OCI-LY7 (cell line): ENCODE data around the gene AURKAIP1. TPM values are rescaled to one million over a fixed set of nuclear protein-coding genes. Genes with fewer than 3 reads are reported as not detected.

Experiments
- BruUV-seq: library from RNA; stranded (reverse); fragments of 400-500 nt; replicated peaks from 2 replicates; lab custom pipeline; 2021; lab: Mats Ljungman, UMichigan
- CTCF ChIA-PET: fragments of 300-600 bp; sonication (Branson Sonifier 250); formaldehyde crosslinking; loops from one replicate; lab custom pipeline; 2022; ENCODE audit warnings: antibody characterized with exemption; ENCODE audit not compliant: unreplicated experiment; lab: Charles Lee
- POLR2A ChIA-PET: fragments of 300-600 bp; sonication (Branson Sonifier 250); formaldehyde crosslinking; loops from one replicate; lab custom pipeline; 2022; ENCODE audit warnings: antibody characterized with exemption; lab: Charles Lee
- DNase-seq: peaks from one replicate; pipeline ENCODE4 v3.0.0-alpha.2; 2015; ENCODE audit warnings: low spot score
- H2AFZ ChIP-seq: fragments of 200-600 bp; sonication (generic), shearing (Covaris generic); 2 replicates; pipeline ENCODE4 v1.6.1; 2014; ENCODE audit warnings: mild to moderate bottlenecking, antibody characterized with exemption, low read length, moderate library complexity
- H3K27ac ChIP-seq: fragments of 200-600 bp; sonication (generic); 2 replicates; pipeline ENCODE4 v1.5.1; 2014; ENCODE audit warnings: mixed run types, low read depth, mild to moderate bottlenecking, moderate library complexity, low read length, inconsistent platforms; ENCODE audit not compliant: poor library complexity, severe bottlenecking
- H3K36me3 ChIP-seq: fragments of 200-600 bp; sonication (generic); 2 replicates; pipeline ENCODE4 v1.6.1; 2014; ENCODE audit warnings: mild to moderate bottlenecking, antibody characterized with exemption, low read length, moderate library complexity, mixed read lengths; ENCODE audit not compliant: insufficient read depth
- H3K4me1 ChIP-seq: fragments of 200-600 bp; sonication (generic); 2 replicates; pipeline ENCODE4 v1.5.1; 2014; ENCODE audit warnings: mild to moderate bottlenecking, low read length; ENCODE audit not compliant: insufficient read depth, poor library complexity, severe bottlenecking
- H3K4me2 ChIP-seq: fragments of 200-600 bp; sonication (generic); 2 replicates; pipeline ENCODE4 v1.6.1; 2014; ENCODE audit warnings: mild to moderate bottlenecking, low read length
- H3K4me3 ChIP-seq: fragments of 200-600 bp; sonication (generic); 2 replicates; pipeline ENCODE4 v1.5.1; 2014; ENCODE audit warnings: mild to moderate bottlenecking, low read depth, low read length; ENCODE audit not compliant: poor library complexity, severe bottlenecking
- H3K79me2 ChIP-seq: fragments of 200-600 bp; sonication (generic); 2 replicates; pipeline ENCODE4 v1.6.1; 2016; ENCODE audit warnings: low read depth, mild to moderate bottlenecking, low read length, moderate library complexity, mixed read lengths; ENCODE audit not compliant: insufficient read depth
- H3K9me2 ChIP-seq: fragments of 200-600 bp; sonication (generic); 2 replicates; pipeline ENCODE4 v1.6.1; 2016; ENCODE audit warnings: mild to moderate bottlenecking, low read length, mixed read lengths; ENCODE audit not compliant: insufficient read depth
- H3K9me3 ChIP-seq: fragments of 200-600 bp; sonication (generic); 2 replicates; pipeline ENCODE4 v1.6.1; 2014; ENCODE audit warnings: mild to moderate bottlenecking, mixed run types, low read length, mixed read lengths
- H4K20me1 ChIP-seq: fragments of 200-600 bp; sonication (generic); 2 replicates; pipeline ENCODE4 v1.6.1; 2014; ENCODE audit warnings: mild to moderate bottlenecking, antibody characterized with exemption, low read length, moderate library complexity, mixed read lengths; ENCODE audit not compliant: insufficient read depth
- EZH2phosphoT487 ChIP-seq: fragments of 200-600 bp; sonication (generic); IDR thresholded peaks from 2 replicates; pipeline ENCODE4 v1.6.1; 2018; ENCODE audit warnings: low read depth, borderline replicate concordance, mild to moderate bottlenecking, mixed run types, antibody characterized with exemption, low read length, moderate library complexity, mixed read lengths
- intact Hi-C: fragments of 100-400 bp; cut with micrococcal nuclease; formaldehyde crosslinking; loops from one replicate; pipeline ENCODE4 v1.10.0; 2022; ENCODE audit not compliant: unreplicated experiment
- total RNA-seq, 2 experiments: library from RNA; depleted of rRNA in 1 of 2; stranded (reverse); fragments of >200 nt in 1 of 2; shearing (Covaris generic) in 1 of 2; gene quantifications; 2 replicates each; pipeline ENCODE4 v1.2.3, GENCODE V29; 2014 to 2022
- TF ChIP-seq, protein P1 (sequence below): fragments of 200-600 bp; sonication (generic); conservative IDR thresholded peaks from 2 replicates; pipeline ENCODE4 v1.5.1; 2014; ENCODE audit warnings: mild to moderate bottlenecking, antibody characterized with exemption, low read length, moderate library complexity, mixed read lengths

The AURKAIP1 gene
- total RNA-seq, 2 experiments from 2014 or later = 163 to 172 TPM

DNA sequence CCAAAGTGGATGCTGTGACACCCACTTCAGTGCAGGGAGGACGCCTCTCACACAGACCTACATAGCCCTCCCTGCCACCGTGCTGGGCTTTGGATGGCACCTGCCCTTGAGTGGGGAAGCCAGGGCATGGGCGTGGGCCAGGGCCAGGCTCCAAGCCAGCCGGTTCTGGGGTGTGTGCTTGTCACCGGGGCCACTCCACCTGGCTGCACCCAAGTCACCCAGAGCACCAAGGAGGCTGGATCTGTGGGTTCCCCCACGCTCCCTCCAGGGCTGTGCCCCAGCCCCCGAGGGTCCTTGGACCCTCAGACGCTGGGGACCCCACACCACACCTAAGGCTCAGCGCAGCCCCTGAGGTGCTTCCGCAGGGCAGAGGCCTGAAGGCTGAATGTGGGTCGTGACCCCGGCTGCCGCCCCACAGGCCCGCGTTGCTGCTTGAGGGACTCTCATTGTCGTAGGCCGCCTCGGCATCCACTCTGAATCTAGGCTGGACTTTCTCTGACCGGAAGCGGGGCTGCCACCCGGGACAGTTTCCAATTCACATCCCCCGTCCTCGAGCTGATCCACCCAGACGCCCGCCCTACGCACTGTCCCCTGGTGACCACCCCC, 18.1 kb downstream of the AURKAIP1 start:
- H3K36me3 ChIP-seq = no peaks in the 10 kb centered on the region
- ChIA-PET POLR2A (no interaction called here), CTCF (no interaction called here)
- no peak overlapping the region for H3K4me2 ChIP-seq
- H3K9me3 ChIP-seq = no peaks in the 10 kb centered on the region
- H4K20me1 ChIP-seq = no peaks in the 10 kb centered on the region
- H2AFZ ChIP-seq = no peak overlapping the region
- H3K27ac ChIP-seq = no peak overlapping the region
- peaks cover 16% of the 10 kb centered on the region for H3K4me1 ChIP-seq
- TF ChIP-seq, protein P1, sequence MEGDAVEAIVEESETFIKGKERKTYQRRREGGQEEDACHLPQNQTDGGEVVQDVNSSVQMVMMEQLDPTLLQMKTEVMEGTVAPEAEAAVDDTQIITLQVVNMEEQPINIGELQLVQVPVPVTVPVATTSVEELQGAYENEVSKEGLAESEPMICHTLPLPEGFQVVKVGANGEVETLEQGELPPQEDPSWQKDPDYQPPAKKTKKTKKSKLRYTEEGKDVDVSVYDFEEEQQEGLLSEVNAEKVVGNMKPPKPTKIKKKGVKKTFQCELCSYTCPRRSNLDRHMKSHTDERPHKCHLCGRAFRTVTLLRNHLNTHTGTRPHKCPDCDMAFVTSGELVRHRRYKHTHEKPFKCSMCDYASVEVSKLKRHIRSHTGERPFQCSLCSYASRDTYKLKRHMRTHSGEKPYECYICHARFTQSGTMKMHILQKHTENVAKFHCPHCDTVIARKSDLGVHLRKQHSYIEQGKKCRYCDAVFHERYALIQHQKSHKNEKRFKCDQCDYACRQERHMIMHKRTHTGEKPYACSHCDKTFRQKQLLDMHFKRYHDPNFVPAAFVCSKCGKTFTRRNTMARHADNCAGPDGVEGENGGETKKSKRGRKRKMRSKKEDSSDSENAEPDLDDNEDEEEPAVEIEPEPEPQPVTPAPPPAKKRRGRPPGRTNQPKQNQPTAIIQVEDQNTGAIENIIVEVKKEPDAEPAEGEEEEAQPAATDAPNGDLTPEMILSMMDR = no peak
- TF ChIP-seq EZH2phosphoT487 = no peak
- intact Hi-C loops = no loop called here
- no peaks in the 10 kb centered on the region for H3K79me2 ChIP-seq
- no peaks in the 10 kb centered on the region for H3K9me2 ChIP-seq
- H3K4me3 ChIP-seq = no peak overlapping the region
- no TSS peak for BruUV-seq
- DNase-seq = no peak

DNA sequence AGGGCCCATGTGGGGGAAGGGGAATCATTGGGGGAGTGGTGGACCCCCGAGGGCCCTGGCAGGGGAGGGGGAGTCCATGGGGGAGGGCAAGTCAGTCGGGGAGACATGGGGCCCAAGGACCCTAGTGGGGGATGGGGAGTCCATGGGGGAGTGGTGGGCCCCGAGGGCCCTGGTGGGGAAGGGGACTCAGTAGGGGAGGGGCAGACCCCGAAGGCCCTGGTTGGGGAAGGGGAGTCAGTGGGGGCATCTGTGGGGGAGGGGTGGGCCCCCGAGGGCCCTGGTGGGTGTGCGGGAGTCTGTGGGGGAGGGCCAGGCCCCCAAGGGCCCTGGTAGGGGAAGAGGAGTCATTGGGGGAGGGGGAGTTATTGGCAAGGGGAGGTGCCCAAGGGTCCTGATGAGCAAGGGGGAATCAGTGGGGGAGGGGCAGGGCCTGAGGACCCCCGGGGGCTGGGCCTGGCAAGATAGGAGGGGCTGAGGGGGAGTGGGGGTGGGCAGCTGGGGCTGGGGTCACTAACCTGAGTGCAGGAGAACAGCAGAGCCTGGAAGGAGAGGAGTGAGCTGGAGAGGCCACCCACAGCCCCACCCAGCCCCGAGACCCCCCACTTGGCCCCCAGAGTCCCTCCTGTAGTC, 18.7 kb downstream of the AURKAIP1 start:
- POLR2A ChIA-PET = no interaction called here
- Histone ChIP-seq H3K79me2 (no peaks in the 10 kb centered on the region), H3K9me3 (no peaks in the 10 kb centered on the region), H3K36me3 (no peaks in the 10 kb centered on the region), H3K9me2 (no peaks in the 10 kb centered on the region), H3K27ac (no peak overlapping the region), H3K4me3 (no peak overlapping the region), H4K20me1 (no peaks in the 10 kb centered on the region), H3K4me1 (peaks cover 21% of the 10 kb centered on the region), H2AFZ (no peak overlapping the region), H3K4me2 (no peak overlapping the region)
- DNase-seq = no peak
- TF ChIP-seq EZH2phosphoT487 = no peak
- TF ChIP-seq, protein P1 = no peak
- intact Hi-C loops = no loop called here
- CTCF ChIA-PET = no interaction called here
- no TSS peak for BruUV-seq

DNA sequence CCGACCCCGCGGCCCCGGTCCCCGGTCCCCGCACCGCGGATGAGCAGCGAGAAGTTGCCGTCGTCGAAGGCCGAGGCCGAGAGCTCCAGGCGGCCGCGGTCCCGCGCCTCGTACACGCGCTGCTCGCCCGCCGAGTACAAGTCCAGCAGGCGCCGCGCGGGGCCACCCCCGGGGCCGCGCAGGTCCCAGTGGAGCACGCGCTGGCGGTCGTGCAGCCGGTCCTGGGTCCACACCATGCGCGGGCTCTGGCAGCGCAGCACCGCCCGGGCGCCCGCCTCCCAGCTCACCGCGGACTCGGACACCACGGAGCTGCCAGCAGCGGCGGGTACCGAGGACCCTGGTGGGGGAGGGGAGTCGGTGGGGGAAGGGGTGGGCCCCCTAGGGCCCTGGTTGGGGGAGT, 19.6 kb downstream of the AURKAIP1 start:
- ChIA-PET POLR2A (no interaction called here), CTCF (no interaction called here)
- H3K9me3 ChIP-seq = no peaks in the 10 kb centered on the region
- H3K79me2 ChIP-seq = no peaks in the 10 kb centered on the region
- H4K20me1 ChIP-seq = no peaks in the 10 kb centered on the region
- peaks cover 21% of the 10 kb centered on the region for H3K4me1 ChIP-seq
- DNase-seq = no peak
- H3K36me3 ChIP-seq = no peaks in the 10 kb centered on the region
- H2AFZ ChIP-seq = no peak overlapping the region
- BruUV-seq = no TSS peak
- no peak overlapping the region for H3K4me3 ChIP-seq
- no peaks in the 10 kb centered on the region for H3K9me2 ChIP-seq
- H3K27ac ChIP-seq = no peak overlapping the region
- intact Hi-C loops = no loop called here
- TF ChIP-seq EZH2phosphoT487 = no peak
- TF ChIP-seq, protein P1 = no peak
- no peak overlapping the region for H3K4me2 ChIP-seq
